Measurements from ENCODE around the gene LGMN. TPM values are rescaled to one million over a fixed set of nuclear protein-coding genes. Genes with fewer than 3 reads are reported as not detected.
A peak's percentile ranks its signal among the peaks of the same experiment; 100 is the strongest.
"Not testable (repeated sequence)": the region's sequence is repeated elsewhere in the genome, so short reads cannot be mapped to it uniquely, and the experiment has no call there.

Gene LGMN
- total RNA-seq, 1 experiment from 2014 or later, result 48.8 TPM

GRCh38 chr14:92680781-92681650 lies 67.4 kb downstream of the LGMN start:
- Histone ChIP-seq H3K4me3 (no peak overlapping the region), H3K27ac (peak overlapping the region; percentile 75), H3K79me2 (ENCODE audit: low read depth) (no peaks in the 10 kb centered on the region), H4K20me1 (ENCODE audit: insufficient read depth) (no peaks in the 10 kb centered on the region), H3K9me3 (ENCODE audit: insufficient read depth, low read depth) (no peaks in the 10 kb centered on the region), H2AFZ (no peak overlapping the region), H3K36me3 (ENCODE audit: low read depth) (0 out of 2 replicates have a peak, but pooled peaks cover 4% of the 10 kb centered on the region), H3K4me2 (peak overlapping the region; percentile 15; the same call in 1 of the 2 replicates), H3K4me1 (replicated peaks; ENCODE audit: insufficient read depth) (peaks cover 8% of the 10 kb centered on the region), H3K9me2 (ENCODE audit: insufficient read depth) (no peaks in the 10 kb centered on the region), H3F3A (ENCODE audit: insufficient read depth, low read depth) (peaks cover 5% of the 10 kb centered on the region; the same call in 1 of the 2 replicates), H3K27me3 (ENCODE audit: insufficient read depth, low read depth) (no peaks in the 10 kb centered on the region)
- TF ChIP-seq EZH2 (IDR thresholded peaks at IDR 0.05; ENCODE audit: low read depth) (no peak), CTCF (conservative IDR thresholded peaks at IDR 0.05) (peak; percentile 98)
- DNase-seq, result peak; percentile 76 to 89
- CTCF ChIA-PET, result interaction anchor here (0.7 kb wide), 1 partner anchor 12 kb away, joined by 3 read pairs; no protein-coding TSS in a partner anchor
- POLR2A ChIA-PET (ENCODE audit: unreplicated experiment), result no interaction called here
- BruUV-seq (replicated peaks), result no TSS peak
- intact Hi-C loops (cut with micrococcal nuclease; ENCODE audit: unreplicated experiment), result loop anchor here (2.0 to 5.0 kb wide), 2 partner anchors 74 to 176 kb away; no protein-coding TSS in a partner anchor

- H4K20me1 ChIP-seq (ENCODE audit: insufficient read depth); CTCF ChIA-PET; H2AFZ ChIP-seq; H3K4me3 ChIP-seq; H3K9me3 ChIP-seq (ENCODE audit: insufficient read depth, low read depth); H3K79me2 ChIP-seq (ENCODE audit: low read depth); H3K27me3 ChIP-seq (ENCODE audit: insufficient read depth, low read depth); DNase-seq; H3K9me2 ChIP-seq (ENCODE audit: insufficient read depth); H3K4me2 ChIP-seq; H3K36me3 ChIP-seq (ENCODE audit: low read depth); POLR2A ChIA-PET (ENCODE audit: unreplicated experiment); H3K4me1 ChIP-seq (replicated peaks; ENCODE audit: insufficient read depth); H3F3A ChIP-seq (ENCODE audit: insufficient read depth, low read depth); BruUV-seq (replicated peaks): not testable (repeated sequence)
- H3K27ac ChIP-seq, result peak overlapping the region; percentile 19; the same call in 1 of the 2 replicates
- intact Hi-C loops (cut with micrococcal nuclease; ENCODE audit: unreplicated experiment), result loop anchor here (2.0 to 5.0 kb wide), 2 partner anchors 73 to 176 kb away; no protein-coding TSS in a partner anchor
Observed at GRCh38 chr14:92680330-92680729, 68.1 kb downstream of the LGMN start.

- Histone ChIP-seq H3K79me2 (ENCODE audit: low read depth) (no peaks in the 10 kb centered on the region), H3K4me1 (replicated peaks; ENCODE audit: insufficient read depth) (peaks cover 8% of the 10 kb centered on the region), H4K20me1 (ENCODE audit: insufficient read depth) (no peaks in the 10 kb centered on the region), H2AFZ (no peak overlapping the region), H3K36me3 (ENCODE audit: low read depth) (0 out of 2 replicates have a peak, but pooled peaks cover 4% of the 10 kb centered on the region), H3K4me3 (no peak overlapping the region), H3F3A (ENCODE audit: insufficient read depth, low read depth) (peaks cover 5% of the 10 kb centered on the region; the same call in 1 of the 2 replicates), H3K9me2 (ENCODE audit: insufficient read depth) (no peaks in the 10 kb centered on the region), H3K27ac (no peak overlapping the region), H3K9me3 (ENCODE audit: insufficient read depth, low read depth) (no peaks in the 10 kb centered on the region), H3K27me3 (ENCODE audit: insufficient read depth, low read depth) (no peaks in the 10 kb centered on the region), H3K4me2 (no peak overlapping the region)
- no TSS peak for BruUV-seq (replicated peaks)
- intact Hi-C loops (cut with micrococcal nuclease; ENCODE audit: unreplicated experiment), result no loop called here
- POLR2A ChIA-PET (ENCODE audit: unreplicated experiment), result no interaction called here
- TF ChIP-seq CTCF (conservative IDR thresholded peaks at IDR 0.05) (no peak), EZH2 (IDR thresholded peaks at IDR 0.05; ENCODE audit: low read depth) (no peak)
- no peak for DNase-seq
- CTCF ChIA-PET, result no interaction called here
Observed at GRCh38 chr14:92679246-92679645, 69.2 kb downstream of the LGMN start.

All from PC-9 (cell line).